Trophoblast cell (in vitro differentiated cells and primary cell): ENCODE data around the gene DCUN1D3.
"Not testable (repeated sequence)": the region's sequence is repeated elsewhere in the genome, so short reads cannot be mapped to it uniquely, and the experiment has no call there.

Experiments used
- DNase-seq, 2 donors: peaks; one replicate each; pipeline ENCODE4 v3.0.0-alpha.2; 2016
- H2AFZ ChIP-seq: 2 replicates; pipeline ENCODE4 v1.6.1; 2013; ENCODE audit warnings: low read length, moderate library complexity, mild to moderate bottlenecking; ENCODE audit not compliant: insufficient read depth, poor library complexity
- H2AK5ac ChIP-seq: 2 replicates; pipeline ENCODE4 v1.6.1; 2013; ENCODE audit warnings: mild to moderate bottlenecking, low read length
- H2BK120ac ChIP-seq: 2 replicates; pipeline ENCODE4 v1.6.1; 2013; ENCODE audit warnings: low read length, mild to moderate bottlenecking, moderate library complexity; ENCODE audit not compliant: insufficient read depth, poor library complexity
- H2BK12ac ChIP-seq: 2 replicates; pipeline ENCODE4 v1.6.1; 2013; ENCODE audit warnings: mild to moderate bottlenecking, low read length, moderate library complexity
- H2BK5ac ChIP-seq: 2 replicates; pipeline ENCODE4 v1.6.1; 2013; ENCODE audit warnings: low read length, low read depth, moderate library complexity, mild to moderate bottlenecking; ENCODE audit not compliant: poor library complexity
- H3K14ac ChIP-seq: 2 replicates; pipeline ENCODE4 v1.6.1; 2013; ENCODE audit warnings: mild to moderate bottlenecking, low read length
- H3K18ac ChIP-seq: 2 replicates; pipeline ENCODE4 v1.6.1; 2013; ENCODE audit warnings: mild to moderate bottlenecking, low read length
- H3K23ac ChIP-seq: 2 replicates; pipeline ENCODE4 v1.6.1; 2013; ENCODE audit warnings: low read length
- H3K27ac ChIP-seq: 2 replicates; pipeline ENCODE4 v1.5.1; 2013; ENCODE audit warnings: low read depth, mild to moderate bottlenecking, inconsistent platforms, low read length, moderate library complexity
- H3K27me3 ChIP-seq: 2 replicates; pipeline ENCODE4 v1.6.1; 2013; ENCODE audit warnings: inconsistent platforms, mild to moderate bottlenecking, low read length, moderate library complexity; ENCODE audit not compliant: insufficient read depth
- H3K36me3 ChIP-seq, 2 experiments: 1 replicate in 1 of 2; 2 replicates in 1 of 2; pipeline ENCODE4 v1.6.1; 2013; ENCODE audit warnings: low read length in 2 of 2, mild to moderate bottlenecking in 2 of 2, moderate library complexity in 1 of 2; ENCODE audit not compliant: insufficient read depth in 2 of 2, control insufficient read depth in 1 of 2
- H3K4ac ChIP-seq: 2 replicates; pipeline ENCODE4 v1.6.1; 2013; ENCODE audit warnings: low read depth, mild to moderate bottlenecking, low read length, moderate library complexity
- H3K4me1 ChIP-seq, 2 experiments: 1 replicate in 1 of 2; 2 replicates in 1 of 2; pipeline ENCODE4 v1.6.1; 2013; ENCODE audit warnings: low read length in 2 of 2, mild to moderate bottlenecking in 2 of 2, moderate library complexity in 1 of 2; ENCODE audit not compliant: insufficient read depth in 2 of 2, control insufficient read depth in 1 of 2
- H3K4me2 ChIP-seq: 2 replicates; pipeline ENCODE4 v1.6.1; 2013; ENCODE audit warnings: inconsistent platforms, mild to moderate bottlenecking, low read length, moderate library complexity
- H3K4me3 ChIP-seq: 2 replicates; pipeline ENCODE4 v1.5.1; 2013; ENCODE audit warnings: mild to moderate bottlenecking, low read depth, low read length, inconsistent platforms
- H3K79me1 ChIP-seq: one replicate; pipeline ENCODE4 v1.6.1; 2013; ENCODE audit warnings: low read length
- H3K79me2 ChIP-seq: 2 replicates; pipeline ENCODE4 v1.6.1; 2013; ENCODE audit warnings: low read length, mild to moderate bottlenecking; ENCODE audit not compliant: control insufficient read depth, insufficient read depth, poor library complexity
- H3K9ac ChIP-seq: 2 replicates; pipeline ENCODE4 v1.6.1; 2013; ENCODE audit warnings: mild to moderate bottlenecking, low read length
- H3K9me3 ChIP-seq: 2 replicates; pipeline ENCODE4 v1.6.1; 2013; ENCODE audit warnings: low read depth, mild to moderate bottlenecking, control low read depth, inconsistent platforms, low read length; ENCODE audit not compliant: insufficient read depth
- H4K12ac ChIP-seq: 2 replicates; pipeline ENCODE4 v1.6.1; 2013; ENCODE audit warnings: low read depth, mild to moderate bottlenecking, low read length, moderate library complexity
- H4K8ac ChIP-seq: 2 replicates; pipeline ENCODE4 v1.6.1; 2013; ENCODE audit warnings: low read depth, mild to moderate bottlenecking, low read length, moderate library complexity
- H4K91ac ChIP-seq: one replicate; pipeline ENCODE4 v1.6.1; 2013; ENCODE audit warnings: low read depth, mild to moderate bottlenecking, low read length, moderate library complexity
- WGBS: extraction: QIAGEN DNeasy Blood & Tissue Kit; methylation state at CpG from one replicate; pipeline ENCODE4 v1.1.7; 2013; ENCODE audit warnings: missing lambda C conversion rate; ENCODE audit not compliant: insufficient read length, insufficient coverage; ENCODE audit errors: extremely low coverage; 5-methylcytosine and 5-hydroxymethylcytosine counted together

DCUN1D3 gene

GRCh38 chr16:20811889-20812439 is 88.2 kb downstream of the DCUN1D3 start:
- WGBS = no CpG with 5 or more reads among the region's 10 CpGs

DNA sequence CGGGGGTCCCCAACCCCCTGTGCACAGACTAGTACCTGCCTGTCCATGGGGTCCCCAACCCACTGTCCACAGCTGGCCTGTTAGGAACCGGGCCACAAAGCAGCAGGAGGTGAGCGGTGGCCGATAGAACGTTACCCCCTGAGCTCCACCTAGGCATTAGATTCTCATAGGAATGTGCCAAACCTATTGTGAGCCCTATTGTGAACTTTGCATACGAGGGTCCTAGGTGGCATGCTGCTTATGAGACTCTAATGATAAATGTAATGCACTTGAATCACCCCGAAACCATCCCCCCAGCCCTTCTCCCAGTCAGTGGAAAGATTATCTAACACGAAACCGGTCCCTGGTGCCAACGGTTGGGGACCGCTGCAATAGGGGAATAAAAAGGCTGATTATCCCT is 92.3 kb downstream of the DCUN1D3 start:
- Histone ChIP-seq H2BK120ac (no peak overlapping the region), H3K79me2 (peaks cover 4% of the 10 kb centered on the region), H3K4me3 (no peak overlapping the region), H3K23ac (no peak overlapping the region), H3K27me3 (no peaks in the 10 kb centered on the region), H3K18ac (peak overlapping the region; percentile 66), H3K14ac (no peak overlapping the region), H2BK5ac (no peak overlapping the region), H3K27ac (no peak overlapping the region), H2AK5ac (no peak overlapping the region), H2AFZ (no peak overlapping the region), H3K79me1 (peaks cover 8% of the 10 kb centered on the region), H3K9me3 (no peaks in the 10 kb centered on the region), H4K91ac (no peak overlapping the region), H3K4me1 (peaks cover 0 to 2% of the 10 kb centered on the region in 2 experiments), H3K36me3 (no peaks in the 10 kb centered on the region), H4K8ac (peak overlapping the region; percentile 75), H3K9ac (no peak overlapping the region), H3K4me2 (no peak overlapping the region), H2BK12ac (no peak overlapping the region), H3K4ac (no peak overlapping the region), H4K12ac (no peak overlapping the region)
- no peak for DNase-seq
- WGBS = no CpG with 5 or more reads among the region's 11 CpGs

More at GRCh38 chr16:20811889-20812439, 88.2 kb downstream of the DCUN1D3 start:
- H2BK5ac ChIP-seq = no peak overlapping the region
- H3K18ac ChIP-seq = no peak overlapping the region
- no peak overlapping the region for H3K14ac ChIP-seq
- no peak overlapping the region for H4K91ac ChIP-seq
- no peak for DNase-seq
- H3K4me3 ChIP-seq = no peak overlapping the region
- no peak overlapping the region for H2BK12ac ChIP-seq
- H3K4ac ChIP-seq = no peak overlapping the region
- no peak overlapping the region for H4K8ac ChIP-seq
- H3K36me3 ChIP-seq = peaks cover 0 to 1% of the 10 kb centered on the region in 2 experiments
- H3K9me3 ChIP-seq = no peaks in the 10 kb centered on the region
- no peak overlapping the region for H3K23ac ChIP-seq
- H4K12ac ChIP-seq = no peak overlapping the region
- H2BK120ac ChIP-seq = no peak overlapping the region
- H3K4me2 ChIP-seq = no peak overlapping the region
- no peak overlapping the region for H3K9ac ChIP-seq
- peaks cover 0 to 2% of the 10 kb centered on the region in 2 experiments for H3K4me1 ChIP-seq
- H2AFZ ChIP-seq = no peak overlapping the region
- H3K27ac ChIP-seq = no peak overlapping the region
- no peak overlapping the region for H2AK5ac ChIP-seq
- no peaks in the 10 kb centered on the region for H3K79me2 ChIP-seq
- peaks cover 2% of the 10 kb centered on the region for H3K79me1 ChIP-seq
- no peaks in the 10 kb centered on the region for H3K27me3 ChIP-seq

- H3K79me2 ChIP-seq = peaks cover 4% of the 10 kb centered on the region
- peak within 1 kb of the TSS; percentile 98 for H4K8ac ChIP-seq
- H3K4me1 ChIP-seq = peaks cover 0 to 2% of the 10 kb centered on the region in 2 experiments
- peak within 1 kb of the TSS; percentile 93 for H3K4ac ChIP-seq
- H3K9ac ChIP-seq = peak within 1 kb of the TSS; percentile 99
- peak within 1 kb of the TSS; percentile 85 for H3K18ac ChIP-seq
- peak within 1 kb of the TSS; percentile 84 for H3K4me2 ChIP-seq
- H3K14ac ChIP-seq = peak within 1 kb of the TSS; percentile 67
- peak within 1 kb of the TSS; percentile 91 for H2AFZ ChIP-seq
- H3K23ac ChIP-seq = peak within 1 kb of the TSS; percentile 47
- peak within 1 kb of the TSS; percentile 93 for H3K4me3 ChIP-seq
- H4K91ac ChIP-seq = peak within 1 kb of the TSS; percentile 83
- H2BK12ac ChIP-seq = no peak within 1 kb of the TSS
- H3K27ac ChIP-seq = peak within 1 kb of the TSS; percentile 74
- peak; percentile 96 to 98 for DNase-seq
- H4K12ac ChIP-seq = peak within 1 kb of the TSS; percentile 80
- no peak within 1 kb of the TSS for H2AK5ac ChIP-seq
- peaks cover 8% of the 10 kb centered on the region for H3K79me1 ChIP-seq
- peak within 1 kb of the TSS; percentile 72 for H2BK120ac ChIP-seq
- H3K27me3 ChIP-seq = no peaks in the 10 kb centered on the region
- H3K36me3 ChIP-seq = peaks cover 0 to 2% of the 10 kb centered on the region in 2 experiments
- WGBS = no CpG with 5 or more reads among the region's 74 CpGs
- no peaks in the 10 kb centered on the region for H3K9me3 ChIP-seq
- H2BK5ac ChIP-seq = peak within 1 kb of the TSS; percentile 70
Observed at GRCh38 chr16:20806168-20807050, 93.7 kb downstream of the DCUN1D3 start, which contains the start of the genes ERI2 and REXO5. Gene ERI2, minus strand, starts transcription at chr16:20806472. Its CDS starts 42 bp downstream, at chr16:20806430. Gene REXO5, plus strand, starts transcription at chr16:20806527. Its CDS starts 427 bp downstream, at chr16:20806954.

- Histone ChIP-seq H4K12ac (peak overlapping the region; percentile 80), H3K4ac (peak overlapping the region; percentile 93), H4K91ac (peak overlapping the region; percentile 83), H3K14ac (peak overlapping the region; percentile 67), H4K8ac (peak overlapping the region; percentile 98), H3K4me3 (peak overlapping the region; percentile 93), H2AFZ (peak overlapping the region; percentile 91), H2BK5ac (peak overlapping the region; percentile 70), H3K18ac (peak overlapping the region; percentile 85), H3K9ac (peak overlapping the region; percentile 99), H3K27ac (peak overlapping the region; percentile 39), H2BK120ac (peak overlapping the region; percentile 72), H3K23ac (peak overlapping the region; percentile 47), H3K4me2 (peak overlapping the region; percentile 84)
- not testable (repeated sequence) for H3K79me2 ChIP-seq, H3K4me1 ChIP-seq, H3K9me3 ChIP-seq, H2AK5ac ChIP-seq, H3K79me1 ChIP-seq, DNase-seq, H2BK12ac ChIP-seq, H3K36me3 ChIP-seq, H3K27me3 ChIP-seq
- WGBS = no CpG with 5 or more reads among the region's 12 CpGs
Observed at GRCh38 chr16:20805684-20806167, 94.4 kb downstream of the DCUN1D3 start.
